Mucosa of descending colon (tissue), 3 donors: Measurements from ENCODE around the gene ZNF784. TPM values are rescaled to one million over a fixed set of nuclear protein-coding genes. Genes with fewer than 3 reads are reported as not detected.

ENCODE experiments used
- ATAC-seq: fragments of 200-7000 bp; cut with Tn5 transposase; one replicate; pipeline ENCODE4 v1.9.1; 2020; ENCODE audit warnings: mild to moderate bottlenecking, moderate library complexity
- DNase-seq, 3 donors: peaks; one replicate each; pipeline ENCODE4 v3.0.0-alpha.2; 2020
- H3K36me3 ChIP-seq: fragments of 200-600 bp; one replicate; pipeline ENCODE4 v1.8.0; 2021; ENCODE audit warnings: low read depth, mild to moderate bottlenecking
- H3K4me1 ChIP-seq: fragments of 200-600 bp; one replicate; pipeline ENCODE4 v1.8.0; 2021; ENCODE audit warnings: low read depth, mild to moderate bottlenecking
- H3K4me3 ChIP-seq: fragments of 200-600 bp; one replicate; pipeline ENCODE4 v1.8.0; 2021; ENCODE audit warnings: mild to moderate bottlenecking
- H3K9me3 ChIP-seq: fragments of 200-600 bp; one replicate; pipeline ENCODE4 v1.8.0; 2021; ENCODE audit warnings: mild to moderate bottlenecking
- intact Hi-C, 2 donors: fragments of 100-400 bp; cut with DNase I in 1 of 2; cut with micrococcal nuclease in 1 of 2; formaldehyde crosslinking; loops; one replicate each; pipeline versions ENCODE4 v1.11.0 to v1.11.1; 2022; cut with DNase I, micrococcal nuclease
- total RNA-seq, 3 donors: library from RNA; stranded (reverse); fragmentation: NEBNext Ultra II Directional in 2 of 3; extraction: Animal tissue kit (Norgen Biotek cat#: 25700) in 2 of 3; gene quantifications; one replicate each; pipeline versions ENCODE4 v1.2.1 to v1.2.4, GENCODE V29; 2021 to 2023
- TF ChIP-seq, protein P1 (sequence below): fragments of 200-600 bp; IDR thresholded peaks from one replicate; pipeline ENCODE4 v1.8.0; 2022; ENCODE audit warnings: antibody characterized with exemption, mild to moderate bottlenecking
- donor health status: DM: no; HTN: no; CAD: no; lungs with moderate emphysema.
- donor health status: DM: no; HTN: no; CAD: no.
- donor health status: DM: no; HTN: yes; CAD: no.

The ZNF784 gene
- total RNA-seq, 3 donors from 2014 or later, result 8.7 to 13.8 (median 10.1) TPM

DNA sequence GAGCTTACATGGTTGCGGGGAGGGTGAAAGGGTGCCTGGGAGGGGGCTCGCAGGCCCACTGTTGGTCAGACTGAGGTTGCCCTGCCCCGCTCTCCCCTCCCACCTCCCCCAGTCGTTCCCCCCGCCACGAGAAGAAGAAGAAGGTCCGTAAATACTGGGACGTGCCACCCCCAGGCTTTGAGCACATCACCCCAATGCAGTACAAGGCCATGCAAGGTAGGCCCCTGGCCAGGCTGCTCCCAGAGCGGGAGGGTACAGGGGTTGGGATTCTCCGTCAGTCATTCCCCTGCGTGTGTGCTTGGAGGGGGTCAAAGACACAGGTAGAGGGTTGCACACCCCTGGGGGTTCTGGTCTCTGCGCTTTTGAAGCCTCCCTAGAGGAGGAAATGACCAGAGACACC is 36.0 kb upstream of the ZNF784 start:
- ATAC-seq (no peak), DNase-seq (no peak)
- peaks cover 16% of the 10 kb centered on the region for H3K36me3 ChIP-seq
- intact Hi-C loops, result no loop called here
- H3K9me3 ChIP-seq, result no peaks in the 10 kb centered on the region
- TF ChIP-seq, protein P1, sequence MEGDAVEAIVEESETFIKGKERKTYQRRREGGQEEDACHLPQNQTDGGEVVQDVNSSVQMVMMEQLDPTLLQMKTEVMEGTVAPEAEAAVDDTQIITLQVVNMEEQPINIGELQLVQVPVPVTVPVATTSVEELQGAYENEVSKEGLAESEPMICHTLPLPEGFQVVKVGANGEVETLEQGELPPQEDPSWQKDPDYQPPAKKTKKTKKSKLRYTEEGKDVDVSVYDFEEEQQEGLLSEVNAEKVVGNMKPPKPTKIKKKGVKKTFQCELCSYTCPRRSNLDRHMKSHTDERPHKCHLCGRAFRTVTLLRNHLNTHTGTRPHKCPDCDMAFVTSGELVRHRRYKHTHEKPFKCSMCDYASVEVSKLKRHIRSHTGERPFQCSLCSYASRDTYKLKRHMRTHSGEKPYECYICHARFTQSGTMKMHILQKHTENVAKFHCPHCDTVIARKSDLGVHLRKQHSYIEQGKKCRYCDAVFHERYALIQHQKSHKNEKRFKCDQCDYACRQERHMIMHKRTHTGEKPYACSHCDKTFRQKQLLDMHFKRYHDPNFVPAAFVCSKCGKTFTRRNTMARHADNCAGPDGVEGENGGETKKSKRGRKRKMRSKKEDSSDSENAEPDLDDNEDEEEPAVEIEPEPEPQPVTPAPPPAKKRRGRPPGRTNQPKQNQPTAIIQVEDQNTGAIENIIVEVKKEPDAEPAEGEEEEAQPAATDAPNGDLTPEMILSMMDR, result no peak
- H3K4me1 ChIP-seq, result peaks cover 31% of the 10 kb centered on the region
- no peak overlapping the region for H3K4me3 ChIP-seq

DNA sequence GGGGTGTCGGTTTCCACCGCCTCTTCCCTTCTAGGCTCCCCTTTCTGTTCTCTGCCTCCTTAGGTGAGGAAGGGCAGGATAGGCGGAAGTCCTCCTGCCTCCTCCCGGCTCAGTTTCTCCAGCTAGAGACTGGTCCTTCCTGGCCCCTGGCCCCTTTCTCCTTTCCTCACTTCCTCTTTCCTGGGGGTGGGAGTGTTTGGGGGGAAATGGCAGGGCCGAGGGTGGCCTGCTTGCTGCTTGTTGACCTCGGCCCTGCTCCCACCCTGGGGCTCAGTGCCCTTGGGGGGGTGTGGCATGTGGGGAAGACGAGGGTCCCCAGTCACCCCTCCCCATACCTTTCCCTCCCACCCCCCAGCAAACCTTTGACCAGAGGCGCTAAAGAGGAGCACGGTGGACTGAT is 35.5 kb upstream of the ZNF784 start:
- ATAC-seq (no peak), DNase-seq (no peak)
- Histone ChIP-seq H3K4me3 (no peak overlapping the region), H3K36me3 (peaks cover 16% of the 10 kb centered on the region), H3K9me3 (no peaks in the 10 kb centered on the region), H3K4me1 (peaks cover 31% of the 10 kb centered on the region)
- intact Hi-C loops, result no loop called here
- TF ChIP-seq, protein P1, result no peak

DNA sequence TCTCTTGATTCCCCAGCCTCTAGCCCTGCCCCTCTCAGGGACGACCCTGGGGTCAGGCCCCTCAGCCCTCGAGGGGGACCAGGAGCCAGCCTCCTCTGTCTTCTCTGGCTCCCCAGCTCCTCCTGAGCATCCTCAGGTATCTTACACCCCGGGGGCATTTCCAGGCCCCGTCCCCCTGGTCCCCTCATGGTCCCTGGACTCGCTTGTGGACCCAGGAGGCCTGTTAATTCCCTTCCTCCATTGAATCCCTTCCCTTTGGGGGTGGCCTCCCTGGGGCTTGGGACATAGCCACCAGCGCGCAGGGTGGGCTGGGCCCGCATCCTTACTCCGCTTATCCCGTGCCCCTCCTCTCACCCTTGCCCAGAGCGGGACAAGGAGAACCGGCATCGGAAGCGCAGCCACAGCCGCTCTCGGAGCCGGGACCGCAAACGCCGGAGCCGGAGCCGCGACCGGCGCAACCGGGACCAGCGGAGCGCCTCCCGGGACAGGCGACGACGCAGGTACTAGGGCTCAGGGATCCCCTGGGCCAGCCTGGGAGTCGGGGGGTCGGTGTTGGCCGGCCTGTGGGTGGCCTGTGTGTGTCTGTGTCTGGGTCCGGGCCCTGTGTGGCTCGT is 34.6 kb upstream of the ZNF784 start:
- Histone ChIP-seq H3K4me3 (no peak overlapping the region), H3K4me1 (peaks cover 31% of the 10 kb centered on the region), H3K9me3 (no peaks in the 10 kb centered on the region), H3K36me3 (peaks cover 15% of the 10 kb centered on the region)
- TF ChIP-seq, protein P1, result no peak
- ATAC-seq, result no peak
- DNase-seq, result no peak
- intact Hi-C loops, result no loop called here

DNA sequence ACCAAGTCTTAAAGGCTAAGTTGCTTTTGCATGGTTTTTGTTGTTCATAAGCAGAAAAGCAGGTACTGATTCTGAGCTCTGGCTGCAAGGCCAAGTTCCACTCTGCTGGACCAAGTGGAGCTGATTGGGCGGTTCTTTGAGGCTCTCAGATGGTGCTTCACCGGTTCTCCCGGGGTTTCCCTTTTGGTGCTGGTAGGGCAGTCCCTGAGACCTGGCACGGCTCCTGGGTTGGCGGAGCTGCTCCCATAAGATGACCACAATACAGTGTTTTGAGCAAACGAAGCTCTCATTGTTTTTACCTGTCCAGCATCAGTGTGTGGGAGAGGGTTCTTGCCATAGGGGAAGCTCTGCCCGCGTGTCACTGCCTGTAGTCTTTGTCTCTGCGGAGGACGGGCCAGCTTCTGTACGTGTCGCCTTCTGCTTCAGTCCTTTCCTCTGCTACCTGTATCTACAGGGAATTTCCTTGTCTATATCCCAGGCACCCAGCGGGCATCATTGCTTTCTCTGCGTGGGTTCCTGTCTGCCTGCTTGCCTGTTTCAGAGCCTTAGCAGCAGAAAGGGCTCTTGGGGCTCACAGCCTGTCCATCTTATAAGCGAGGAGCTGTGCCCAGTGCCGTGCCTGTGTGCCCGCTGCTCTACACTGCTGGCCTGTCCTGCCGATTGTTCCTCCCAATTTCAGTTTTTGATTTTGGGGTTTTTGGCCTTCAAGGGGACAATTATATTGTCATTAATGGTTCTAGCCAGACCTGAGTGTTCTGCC is 32.8 kb upstream of the ZNF784 start:
- no peak for ATAC-seq
- intact Hi-C loops, result no loop called here

DNA sequence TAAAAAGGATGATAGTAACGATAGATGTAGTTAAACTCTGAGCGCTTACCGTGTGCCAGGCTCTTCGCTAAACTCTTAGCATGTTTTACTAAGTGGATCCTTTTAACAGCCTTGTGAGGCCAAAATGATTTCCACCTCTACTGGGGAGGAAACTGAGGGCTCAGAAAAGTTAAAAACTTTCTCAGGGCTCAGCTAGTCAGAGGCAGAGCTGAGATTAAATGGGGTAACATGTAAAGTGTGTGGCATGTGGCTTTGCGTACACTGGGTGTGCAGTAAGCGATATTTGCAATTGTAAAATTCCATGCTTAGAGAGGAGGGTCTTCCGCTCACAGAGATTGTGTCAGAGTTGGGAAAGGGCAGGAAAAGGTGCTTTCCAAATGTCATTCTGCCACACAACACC is 32.2 kb upstream of the ZNF784 start:
- H3K36me3 ChIP-seq, result no peaks in the 10 kb centered on the region
- peaks cover 33% of the 10 kb centered on the region for H3K4me1 ChIP-seq
- no peak for DNase-seq
- TF ChIP-seq, protein P1, result no peak
- no peak for ATAC-seq
- intact Hi-C loops, result no loop called here
- no peak overlapping the region for H3K4me3 ChIP-seq
- H3K9me3 ChIP-seq, result no peaks in the 10 kb centered on the region

More for the DNA sequence above, 32.8 kb upstream of the ZNF784 start:
- no peak for DNase-seq
- Histone ChIP-seq H3K4me3 (no peak overlapping the region), H3K9me3 (no peaks in the 10 kb centered on the region), H3K4me1 (peaks cover 33% of the 10 kb centered on the region), H3K36me3 (no peaks in the 10 kb centered on the region)
- TF ChIP-seq, protein P1, result no peak
